ENCODE measurements around the gene SASH1.

DNA sequence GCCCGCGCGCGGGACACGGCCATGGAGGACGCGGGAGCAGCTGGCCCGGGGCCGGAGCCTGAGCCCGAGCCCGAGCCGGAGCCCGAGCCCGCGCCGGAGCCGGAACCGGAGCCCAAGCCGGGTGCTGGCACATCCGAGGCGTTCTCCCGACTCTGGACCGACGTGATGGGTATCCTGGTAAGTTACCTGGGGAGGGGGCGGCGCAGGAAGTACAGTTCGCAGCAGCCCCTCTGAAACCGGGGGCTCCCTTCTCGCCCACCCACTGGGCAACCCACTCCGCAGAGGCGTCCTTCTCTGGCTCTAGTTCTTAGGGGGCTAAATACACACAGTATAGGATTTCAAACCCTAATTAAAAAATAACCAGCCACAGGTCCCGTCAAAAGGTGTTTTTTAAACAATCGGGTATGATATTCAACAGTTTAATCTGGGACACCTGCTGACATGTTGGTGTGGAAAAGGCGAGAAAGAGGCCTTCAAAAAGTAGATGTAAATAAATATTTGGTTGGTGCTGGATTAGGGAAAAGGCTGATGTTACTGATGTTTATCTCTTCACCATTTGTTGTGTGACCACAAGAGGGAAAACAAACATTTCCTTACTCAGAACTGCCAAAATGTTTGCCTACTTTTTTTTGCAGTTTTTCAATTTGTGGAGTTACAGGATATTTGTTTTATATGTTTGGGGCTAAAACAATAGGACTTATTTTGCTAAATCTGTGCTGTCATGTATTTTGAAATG lies 577 bp downstream of the SASH1 start:
- TF ChIP-seq, protein P1, sequence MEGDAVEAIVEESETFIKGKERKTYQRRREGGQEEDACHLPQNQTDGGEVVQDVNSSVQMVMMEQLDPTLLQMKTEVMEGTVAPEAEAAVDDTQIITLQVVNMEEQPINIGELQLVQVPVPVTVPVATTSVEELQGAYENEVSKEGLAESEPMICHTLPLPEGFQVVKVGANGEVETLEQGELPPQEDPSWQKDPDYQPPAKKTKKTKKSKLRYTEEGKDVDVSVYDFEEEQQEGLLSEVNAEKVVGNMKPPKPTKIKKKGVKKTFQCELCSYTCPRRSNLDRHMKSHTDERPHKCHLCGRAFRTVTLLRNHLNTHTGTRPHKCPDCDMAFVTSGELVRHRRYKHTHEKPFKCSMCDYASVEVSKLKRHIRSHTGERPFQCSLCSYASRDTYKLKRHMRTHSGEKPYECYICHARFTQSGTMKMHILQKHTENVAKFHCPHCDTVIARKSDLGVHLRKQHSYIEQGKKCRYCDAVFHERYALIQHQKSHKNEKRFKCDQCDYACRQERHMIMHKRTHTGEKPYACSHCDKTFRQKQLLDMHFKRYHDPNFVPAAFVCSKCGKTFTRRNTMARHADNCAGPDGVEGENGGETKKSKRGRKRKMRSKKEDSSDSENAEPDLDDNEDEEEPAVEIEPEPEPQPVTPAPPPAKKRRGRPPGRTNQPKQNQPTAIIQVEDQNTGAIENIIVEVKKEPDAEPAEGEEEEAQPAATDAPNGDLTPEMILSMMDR (IDR thresholded peaks at IDR 0.05; ENCODE audit: poor library complexity): no peak
- TF ChIP-seq EZH2phosphoT487 (IDR thresholded peaks at IDR 0.05; ENCODE audit: low read depth, severe bottlenecking, unreplicated experiment): no peak
